MCF 10A (cell line): ENCODE data around the gene SIT1. TPM values are rescaled to one million over a fixed set of nuclear protein-coding genes. Genes with fewer than 3 reads are reported as not detected.

Experiments
- BruUV-seq: library from RNA; stranded (reverse); fragments of 400-500 nt; replicated peaks from 2 replicates; lab custom pipeline; 2021; lab: Mats Ljungman, UMichigan
- CTCF ChIA-PET: fragments of 300-600 bp; sonication (Branson Sonifier 250); formaldehyde crosslinking; extraction: SDS; loops from one replicate; lab custom pipeline; 2021; ENCODE audit warnings: antibody characterized with exemption, inconsistent platforms; lab: Yijun Ruan, JAX
- POLR2A ChIA-PET: fragments of 300-600, 350-650 bp; sonication (Branson Sonifier 250); formaldehyde crosslinking; extraction: SDS; loops from one replicate; lab custom pipeline; 2020; ENCODE audit warnings: antibody characterized with exemption, inconsistent platforms; lab: Yijun Ruan, JAX
- DNase-seq: peaks from one replicate; pipeline ENCODE4 v3.0.0-alpha.2; 2018; ENCODE audit not compliant: unreplicated experiment
- H3K27ac Mint-ChIP-seq: one replicate; pipeline ENCODE4 v1.8.0; 2022; ENCODE audit warnings: mild to moderate bottlenecking, low read depth, mixed read lengths; ENCODE audit not compliant: unreplicated experiment
- H3K27me3 Mint-ChIP-seq: one replicate; pipeline ENCODE4 v1.8.0; 2022; ENCODE audit warnings: mixed read lengths; ENCODE audit not compliant: insufficient read depth, unreplicated experiment
- H3K36me3 Mint-ChIP-seq: one replicate; pipeline ENCODE4 v1.8.0; 2022; ENCODE audit warnings: mild to moderate bottlenecking, moderate library complexity, mixed read lengths; ENCODE audit not compliant: insufficient read depth, unreplicated experiment
- H3K4me1 Mint-ChIP-seq: one replicate; pipeline ENCODE4 v1.8.0; 2022; ENCODE audit warnings: mixed read lengths; ENCODE audit not compliant: insufficient read depth, unreplicated experiment
- H3K4me3 Mint-ChIP-seq: one replicate; pipeline ENCODE4 v1.8.0; 2022; ENCODE audit warnings: mild to moderate bottlenecking, moderate library complexity, mixed read lengths; ENCODE audit not compliant: unreplicated experiment
- H3K9me3 Mint-ChIP-seq: one replicate; pipeline ENCODE4 v1.8.0; 2022; ENCODE audit warnings: mixed read lengths; ENCODE audit not compliant: unreplicated experiment
- intact Hi-C: fragments of 100-400 bp; cut with micrococcal nuclease; formaldehyde crosslinking; loops from 2 replicates; pipeline ENCODE4 v1.14.1; 2022
- total RNA-seq: library from RNA; stranded (reverse); gene quantifications from 2 replicates; pipeline ENCODE4 v1.2.3, GENCODE V29; 2022
- TF ChIP-seq, protein P1 (sequence below): fragments of 200-600 bp; IDR thresholded peaks from one replicate; pipeline ENCODE4 v1.8.0; 2022; ENCODE audit warnings: antibody characterized with exemption, mild to moderate bottlenecking; ENCODE audit not compliant: unreplicated experiment

SIT1 gene
- total RNA-seq, 1 experiment from 2014 or later: not detected

- CTCF ChIA-PET: no interaction called here
- H3K4me3 Mint-ChIP-seq: no peak overlapping the region
- POLR2A ChIA-PET: interaction anchor here (0.7 to 1.4 kb wide), 3 partner anchors 74 to 96 kb away, joined by 3 to 6 read pairs (median 5); partner anchors contain the start of genes CREB3, GBA2, RGP1 and TLN1
- TF ChIP-seq, protein P1, sequence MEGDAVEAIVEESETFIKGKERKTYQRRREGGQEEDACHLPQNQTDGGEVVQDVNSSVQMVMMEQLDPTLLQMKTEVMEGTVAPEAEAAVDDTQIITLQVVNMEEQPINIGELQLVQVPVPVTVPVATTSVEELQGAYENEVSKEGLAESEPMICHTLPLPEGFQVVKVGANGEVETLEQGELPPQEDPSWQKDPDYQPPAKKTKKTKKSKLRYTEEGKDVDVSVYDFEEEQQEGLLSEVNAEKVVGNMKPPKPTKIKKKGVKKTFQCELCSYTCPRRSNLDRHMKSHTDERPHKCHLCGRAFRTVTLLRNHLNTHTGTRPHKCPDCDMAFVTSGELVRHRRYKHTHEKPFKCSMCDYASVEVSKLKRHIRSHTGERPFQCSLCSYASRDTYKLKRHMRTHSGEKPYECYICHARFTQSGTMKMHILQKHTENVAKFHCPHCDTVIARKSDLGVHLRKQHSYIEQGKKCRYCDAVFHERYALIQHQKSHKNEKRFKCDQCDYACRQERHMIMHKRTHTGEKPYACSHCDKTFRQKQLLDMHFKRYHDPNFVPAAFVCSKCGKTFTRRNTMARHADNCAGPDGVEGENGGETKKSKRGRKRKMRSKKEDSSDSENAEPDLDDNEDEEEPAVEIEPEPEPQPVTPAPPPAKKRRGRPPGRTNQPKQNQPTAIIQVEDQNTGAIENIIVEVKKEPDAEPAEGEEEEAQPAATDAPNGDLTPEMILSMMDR: no peak
- peak; percentile 82 for DNase-seq
- no peaks in the 10 kb centered on the region for H3K27me3 Mint-ChIP-seq
- peaks cover 5% of the 10 kb centered on the region for H3K4me1 Mint-ChIP-seq
- no peak overlapping the region for H3K27ac Mint-ChIP-seq
- intact Hi-C loops: loop anchor here (10.0 kb wide), 1 partner anchor 253 kb away; the partner anchor contains the start of genes HRCT1 and SPAAR
- no peaks in the 10 kb centered on the region for H3K9me3 Mint-ChIP-seq
- H3K36me3 Mint-ChIP-seq: no peaks in the 10 kb centered on the region
- BruUV-seq: no TSS peak
These were observed 1.5 kb upstream of the SIT1 start for GRCh38 chr9:35651956-35652828.

- CTCF ChIA-PET: interaction anchor here (0.7 to 4.8 kb wide), 6 partner anchors 12 to 83 kb away, joined by 3 to 28 read pairs (median 4); partner anchors contain the start of gene TLN1
- intact Hi-C loops: loop anchor here (10.0 kb wide), 1 partner anchor 255 kb away; the partner anchor contains the start of genes HRCT1 and SPAAR
- Mint-ChIP-seq H3K27me3 (no peaks in the 10 kb centered on the region), H3K4me1 (peaks cover 7% of the 10 kb centered on the region), H3K36me3 (no peaks in the 10 kb centered on the region), H3K4me3 (no peak overlapping the region), H3K27ac (no peak overlapping the region), H3K9me3 (no peaks in the 10 kb centered on the region)
- POLR2A ChIA-PET: interaction anchor here (0.6 to 5.8 kb wide), 3 partner anchors 7 to 535 kb away, joined by 3 to 61 read pairs (median 24); partner anchors contain the start of genes CCDC107, RMRP and TPM2
- DNase-seq: no peak
- no TSS peak for BruUV-seq
- TF ChIP-seq, protein P1: no peak
These were observed 1.0 kb downstream of the SIT1 start for GRCh38 chr9:35649431-35650340.

- ChIA-PET POLR2A (interaction anchor here (0.7 to 5.8 kb wide), 20 partner anchors 10 to 983 kb away, joined by 3 to 63 read pairs (median 5); partner anchors contain the start of genes ARHGEF39, CCDC107, CREB3 and GBA2), CTCF (interaction anchor here (0.6 to 4.8 kb wide), 50 partner anchors 11 to 1018 kb away, joined by 3 to 62 read pairs (median 4); partner anchors contain the start of genes ARHGEF39, CCDC107, GBA2 and RGP1)
- Mint-ChIP-seq H3K36me3 (no peaks in the 10 kb centered on the region), H3K27ac (peak overlapping the region; percentile 93), H3K9me3 (no peaks in the 10 kb centered on the region), H3K27me3 (no peaks in the 10 kb centered on the region), H3K4me3 (peak overlapping the region; percentile 77), H3K4me1 (peaks cover 12% of the 10 kb centered on the region)
- no TSS peak for BruUV-seq
- peak; percentile 88 for DNase-seq
- intact Hi-C loops: loop anchor here (1.0 to 2.0 kb wide), 2 partner anchors 87 to 168 kb away; partner anchors contain the start of gene HINT2
- TF ChIP-seq, protein P1: peak; percentile 95
These were observed 4.0 kb downstream of the SIT1 start for GRCh38 chr9:35646533-35647265.
